ENCODE data around the gene GSE1. TPM values are rescaled to one million over a fixed set of nuclear protein-coding genes. Genes with fewer than 3 reads are reported as not detected.

GSE1 gene
- total and polyA plus RNA-seq, 2 of the 13 experiments (the other 11 are each of a cell fraction or from before 2014, with no cell fraction given) = 16.1 to 31.2 TPM

DNA sequence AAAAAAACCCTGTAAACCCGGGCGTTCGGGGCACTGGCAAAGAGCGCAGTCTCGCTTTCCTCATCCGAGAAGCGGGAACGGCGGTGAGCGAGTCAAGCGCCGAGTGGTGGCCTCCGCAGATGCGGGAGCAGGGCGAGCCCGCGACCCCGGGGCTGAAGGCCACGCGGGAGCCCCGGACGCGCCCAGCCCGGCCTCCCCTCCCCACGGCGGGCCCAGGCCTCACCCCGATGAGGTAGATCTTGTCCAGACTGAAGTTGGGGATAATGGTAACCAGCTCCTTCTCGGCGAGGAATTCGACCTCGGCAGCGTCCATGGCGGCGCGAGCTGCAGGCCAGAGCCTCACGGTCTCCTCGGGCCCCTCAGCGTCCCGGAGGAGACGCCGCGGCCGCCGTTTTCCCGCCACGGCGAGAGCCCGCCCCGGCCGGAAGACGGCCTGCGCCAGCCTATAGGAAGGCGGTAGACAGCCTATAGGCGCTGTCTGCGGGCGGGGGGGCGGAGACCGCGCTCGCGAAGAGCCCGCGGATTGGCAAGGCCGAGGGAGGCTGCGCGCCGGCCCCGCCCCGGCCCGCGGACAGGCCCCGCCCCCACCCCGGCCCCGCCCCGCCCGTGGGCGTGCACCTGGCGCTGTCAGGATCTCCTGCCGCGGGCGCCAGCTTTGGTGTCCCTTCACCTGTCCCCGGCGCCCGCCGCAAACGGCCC lies 75.6 kb downstream of the GSE1 start, which contains the start of gene GINS2 (continued):
- 0 out of 2 replicates have a peak, but pooled peaks have one; percentile 33 for TF ChIP-seq TFE3 (CRISPR knock-in tag; IDR thresholded peaks at IDR 0.05)
- no peak for TF ChIP-seq ADNP (CRISPR knock-in tag; IDR thresholded peaks at IDR 0.05)
- TF ChIP-seq IKZF4 (CRISPR knock-in tag; IDR thresholded peaks at IDR 0.05; ENCODE audit: borderline replicate concordance, low read depth, not compliant biosample characterization) = no peak
- no peak for TF ChIP-seq ZNF652 (CRISPR knock-in tag; IDR thresholded peaks at IDR 0.05; ENCODE audit: borderline replicate concordance, low read depth)
- TF ChIP-seq ZNF446 (CRISPR knock-in tag; IDR thresholded peaks at IDR 0.05) = peak; percentile 83; the same call in 1 of the 2 replicates
- no peak for TF ChIP-seq GLI4 (CRISPR knock-in tag; IDR thresholded peaks at IDR 0.05; ENCODE audit: borderline replicate concordance)
- TF ChIP-seq AHR (CRISPR knock-in tag; IDR thresholded peaks at IDR 0.05) = no peak
- no peak for TF ChIP-seq SRSF4 (IDR thresholded peaks at IDR 0.05; ENCODE audit: low read depth, low read length, poor library complexity, severe bottlenecking)
- TF ChIP-seq ZNF782 (CRISPR knock-in tag; IDR thresholded peaks at IDR 0.05; ENCODE audit: borderline replicate concordance) = no peak
- TF ChIP-seq GFI1 (CRISPR knock-in tag; IDR thresholded peaks at IDR 0.05; ENCODE audit: borderline replicate concordance) = peak; percentile 65
- TF ChIP-seq, protein P1, sequence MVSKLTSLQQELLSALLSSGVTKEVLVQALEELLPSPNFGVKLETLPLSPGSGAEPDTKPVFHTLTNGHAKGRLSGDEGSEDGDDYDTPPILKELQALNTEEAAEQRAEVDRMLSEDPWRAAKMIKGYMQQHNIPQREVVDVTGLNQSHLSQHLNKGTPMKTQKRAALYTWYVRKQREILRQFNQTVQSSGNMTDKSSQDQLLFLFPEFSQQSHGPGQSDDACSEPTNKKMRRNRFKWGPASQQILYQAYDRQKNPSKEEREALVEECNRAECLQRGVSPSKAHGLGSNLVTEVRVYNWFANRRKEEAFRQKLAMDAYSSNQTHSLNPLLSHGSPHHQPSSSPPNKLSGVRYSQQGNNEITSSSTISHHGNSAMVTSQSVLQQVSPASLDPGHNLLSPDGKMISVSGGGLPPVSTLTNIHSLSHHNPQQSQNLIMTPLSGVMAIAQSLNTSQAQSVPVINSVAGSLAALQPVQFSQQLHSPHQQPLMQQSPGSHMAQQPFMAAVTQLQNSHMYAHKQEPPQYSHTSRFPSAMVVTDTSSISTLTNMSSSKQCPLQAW (CRISPR knock-in tag; IDR thresholded peaks at IDR 0.05) = no peak; the same call in 1 of the 2 replicates
- peak; percentile 42; the same call in 1 of the 2 replicates for TF ChIP-seq ARNTL (CRISPR knock-in tag; IDR thresholded peaks at IDR 0.05)
- TF ChIP-seq ZNF234 (CRISPR knock-in tag; conservative IDR thresholded peaks at IDR 0.05) = no peak
- peak; percentile 51; the same call in 1 of the 2 replicates for TF ChIP-seq ZNF678 (CRISPR knock-in tag; IDR thresholded peaks at IDR 0.05)
- peak; percentile 83; the same call in 1 of the 2 replicates for TF ChIP-seq ZNF256 (CRISPR knock-in tag; conservative IDR thresholded peaks at IDR 0.05)
- TF ChIP-seq, protein P2, sequence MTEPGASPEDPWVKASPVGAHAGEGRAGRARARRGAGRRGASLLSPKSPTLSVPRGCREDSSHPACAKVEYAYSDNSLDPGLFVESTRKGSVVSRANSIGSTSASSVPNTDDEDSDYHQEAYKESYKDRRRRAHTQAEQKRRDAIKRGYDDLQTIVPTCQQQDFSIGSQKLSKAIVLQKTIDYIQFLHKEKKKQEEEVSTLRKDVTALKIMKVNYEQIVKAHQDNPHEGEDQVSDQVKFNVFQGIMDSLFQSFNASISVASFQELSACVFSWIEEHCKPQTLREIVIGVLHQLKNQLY (CRISPR knock-in tag; IDR thresholded peaks at IDR 0.05) = no peak
- no peak for TF ChIP-seq TCF7L2 (IDR thresholded peaks at IDR 0.05; ENCODE audit: low read depth, low read length)
- no peak; the same call in 1 of the 2 replicates for TF ChIP-seq TOPORS (CRISPR knock-in tag; IDR thresholded peaks at IDR 0.05)
- 0 out of 2 replicates have a peak, but pooled peaks have one; percentile 28 for TF ChIP-seq KLF6 (CRISPR knock-in tag; IDR thresholded peaks at IDR 0.05)
- peak; percentile 75; the same call in 1 of the 2 replicates for TF ChIP-seq ZNF441 (CRISPR knock-in tag; IDR thresholded peaks at IDR 0.05; ENCODE audit: borderline replicate concordance)
- peak; percentile 30; the same call in 1 of the 2 replicates for TF ChIP-seq ZNF567 (CRISPR knock-in tag; IDR thresholded peaks at IDR 0.05; ENCODE audit: borderline replicate concordance)
- TF ChIP-seq ZNF484 (CRISPR knock-in tag; IDR thresholded peaks at IDR 0.05; ENCODE audit: borderline replicate concordance, low read depth) = no peak; the same call in 1 of the 2 replicates
- TF ChIP-seq ZNF724P (CRISPR knock-in tag; IDR thresholded peaks at IDR 0.05; ENCODE audit: borderline replicate concordance) = peak; percentile 73; the same call in 1 of the 2 replicates
- TF ChIP-seq ZNF550 (CRISPR knock-in tag; IDR thresholded peaks at IDR 0.05; ENCODE audit: borderline replicate concordance) = no peak
- TF ChIP-seq, protein P3, sequence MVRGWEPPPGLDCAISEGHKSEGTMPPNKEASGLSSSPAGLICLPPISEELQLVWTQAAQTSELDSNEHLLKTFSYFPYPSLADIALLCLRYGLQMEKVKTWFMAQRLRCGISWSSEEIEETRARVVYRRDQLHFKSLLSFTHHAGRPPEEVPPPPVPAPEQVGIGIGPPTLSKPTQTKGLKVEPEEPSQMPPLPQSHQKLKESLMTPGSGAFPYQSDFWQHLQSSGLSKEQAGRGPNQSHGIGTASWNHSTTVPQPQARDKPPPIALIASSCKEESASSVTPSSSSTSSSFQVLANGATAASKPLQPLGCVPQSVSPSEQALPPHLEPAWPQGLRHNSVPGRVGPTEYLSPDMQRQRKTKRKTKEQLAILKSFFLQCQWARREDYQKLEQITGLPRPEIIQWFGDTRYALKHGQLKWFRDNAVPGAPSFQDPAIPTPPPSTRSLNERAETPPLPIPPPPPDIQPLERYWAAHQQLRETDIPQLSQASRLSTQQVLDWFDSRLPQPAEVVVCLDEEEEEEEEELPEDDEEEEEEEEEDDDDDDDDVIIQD (CRISPR knock-in tag; IDR thresholded peaks at IDR 0.05; ENCODE audit: low read depth) = no peak
